ENCODE data around the gene TDP2. TPM values are rescaled to one million over a fixed set of nuclear protein-coding genes. Genes with fewer than 3 reads are reported as not detected.

The TDP2 gene
- total and polyA plus RNA-seq, 12 donors: 20.0 to 30.9 (median 24.3) TPM

GRCh38 chr6:24636681-24637080, 30.0 kb downstream of the TDP2 start:
- TF ChIP-seq, protein P1, sequence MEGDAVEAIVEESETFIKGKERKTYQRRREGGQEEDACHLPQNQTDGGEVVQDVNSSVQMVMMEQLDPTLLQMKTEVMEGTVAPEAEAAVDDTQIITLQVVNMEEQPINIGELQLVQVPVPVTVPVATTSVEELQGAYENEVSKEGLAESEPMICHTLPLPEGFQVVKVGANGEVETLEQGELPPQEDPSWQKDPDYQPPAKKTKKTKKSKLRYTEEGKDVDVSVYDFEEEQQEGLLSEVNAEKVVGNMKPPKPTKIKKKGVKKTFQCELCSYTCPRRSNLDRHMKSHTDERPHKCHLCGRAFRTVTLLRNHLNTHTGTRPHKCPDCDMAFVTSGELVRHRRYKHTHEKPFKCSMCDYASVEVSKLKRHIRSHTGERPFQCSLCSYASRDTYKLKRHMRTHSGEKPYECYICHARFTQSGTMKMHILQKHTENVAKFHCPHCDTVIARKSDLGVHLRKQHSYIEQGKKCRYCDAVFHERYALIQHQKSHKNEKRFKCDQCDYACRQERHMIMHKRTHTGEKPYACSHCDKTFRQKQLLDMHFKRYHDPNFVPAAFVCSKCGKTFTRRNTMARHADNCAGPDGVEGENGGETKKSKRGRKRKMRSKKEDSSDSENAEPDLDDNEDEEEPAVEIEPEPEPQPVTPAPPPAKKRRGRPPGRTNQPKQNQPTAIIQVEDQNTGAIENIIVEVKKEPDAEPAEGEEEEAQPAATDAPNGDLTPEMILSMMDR (IDR thresholded peaks at IDR 0.05): no peak
- intact Hi-C loops (cut with DNase I): no loop called here
- no peak overlapping the region for H3K27ac ChIP-seq
- H3K4me1 ChIP-seq: no peaks in the 10 kb centered on the region
- H3K27me3 ChIP-seq: peaks cover 0 to 21% (median 5%) of the 10 kb centered on the region in 7 donors
- H3K36me3 ChIP-seq: no peaks in the 10 kb centered on the region
- no peak for DNase-seq
- no peak overlapping the region for H3K4me3 ChIP-seq
- no peak for ATAC-seq
- peaks cover 0 to 39% (median 0%) of the 10 kb centered on the region in 11 donors for H3K9me3 ChIP-seq

DNA sequence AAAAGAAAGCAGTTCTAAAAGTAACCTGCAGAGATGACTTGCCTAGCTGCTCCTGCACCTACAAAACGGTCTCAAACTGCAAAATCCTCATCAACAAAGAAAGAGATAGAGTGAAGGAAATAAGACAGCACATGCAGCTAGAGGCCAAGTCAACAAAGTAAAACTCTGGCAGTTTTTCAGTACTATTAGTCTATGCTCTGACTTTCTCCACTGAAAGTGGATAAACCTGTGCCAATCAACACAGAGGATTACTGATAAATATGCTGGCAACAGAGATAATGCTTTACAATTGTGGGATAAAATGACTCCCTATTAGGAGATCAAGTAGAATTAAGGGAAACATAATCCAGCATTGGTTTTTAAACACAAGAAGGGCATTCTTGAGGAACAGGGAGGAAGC, 34.1 kb downstream of the TDP2 start:
- Histone ChIP-seq H3K27me3 (peaks cover 0 to 6% (median 0%) of the 10 kb centered on the region in 7 donors), H3K36me3 (no peaks in the 10 kb centered on the region), H3K27ac (no peak overlapping the region), H3K4me3 (no peak overlapping the region), H3K9me3 (peaks cover 0 to 30% (median 0%) of the 10 kb centered on the region in 11 donors), H3K4me1 (peaks cover 0 to 11% (median 7%) of the 10 kb centered on the region in 9 donors)
- WGBS, 2 donors: 42 to 48% methylated on average over 1 of the region's 1 CpG
- ATAC-seq: no peak
- no peak for DNase-seq
- intact Hi-C loops (cut with DNase I): no loop called here
- TF ChIP-seq, protein P1 (IDR thresholded peaks at IDR 0.05): no peak

GRCh38 chr6:24631671-24632070, 35.0 kb downstream of the TDP2 start:
- intact Hi-C loops (cut with DNase I): no loop called here
- H3K9me3 ChIP-seq: peaks cover 0 to 21% (median 0%) of the 10 kb centered on the region in 11 donors
- H3K4me1 ChIP-seq: peaks cover 0 to 11% (median 7%) of the 10 kb centered on the region in 9 donors
- H3K27ac ChIP-seq: no peak overlapping the region
- TF ChIP-seq, protein P1 (IDR thresholded peaks at IDR 0.05): no peak
- ATAC-seq: peak in 1 of 8 donors; percentile 25
- H3K4me3 ChIP-seq: no peak overlapping the region
- no peak for DNase-seq
- 29 to 46% methylated on average over 5 of the region's 5 CpGs for WGBS, 2 donors
- no peaks in the 10 kb centered on the region for H3K36me3 ChIP-seq
- H3K27me3 ChIP-seq: peaks cover 0 to 6% (median 0%) of the 10 kb centered on the region in 7 donors

DNA sequence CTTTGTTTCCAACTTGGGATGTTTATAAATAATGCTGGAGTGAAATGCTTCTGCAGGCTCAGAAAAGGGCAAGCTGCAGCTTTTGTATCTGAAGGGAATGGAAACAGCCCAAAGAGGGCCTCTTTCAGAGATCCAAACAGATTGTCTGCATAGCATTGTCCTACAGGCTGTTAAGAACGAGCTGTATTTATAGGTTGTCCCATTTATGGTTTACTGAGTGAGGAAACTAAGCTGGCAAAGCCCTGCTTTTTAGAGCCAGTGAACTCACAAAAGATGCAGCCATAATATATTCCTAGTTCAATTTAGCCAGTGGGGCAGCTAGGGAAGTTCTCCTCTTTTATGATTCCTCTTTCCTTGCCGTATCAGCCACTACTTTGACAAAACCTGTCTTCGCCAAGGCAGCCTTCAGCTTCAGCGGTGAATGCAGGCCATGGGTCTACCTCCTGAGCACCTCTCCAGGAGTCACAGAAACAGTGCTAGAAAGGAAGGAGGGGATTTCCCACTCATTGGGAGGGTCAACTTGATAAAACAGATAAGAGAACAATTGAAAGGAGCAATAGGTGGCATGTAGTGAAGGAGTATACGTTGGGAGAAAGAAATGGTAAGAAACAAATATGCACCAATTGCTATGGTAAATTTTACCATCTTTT, 35.7 kb downstream of the TDP2 start:
- ATAC-seq (no peak), DNase-seq (no peak)
- H3K36me3 ChIP-seq: no peaks in the 10 kb centered on the region
- peaks cover 0 to 14% (median 0%) of the 10 kb centered on the region in 11 donors for H3K9me3 ChIP-seq
- H3K4me1 ChIP-seq: peaks cover 0 to 11% (median 7%) of the 10 kb centered on the region in 9 donors
- TF ChIP-seq, protein P1 (IDR thresholded peaks at IDR 0.05): no peak
- 39 to 47% methylated on average over 5 of the region's 5 CpGs for WGBS, 2 donors
- peaks cover 0 to 6% (median 0%) of the 10 kb centered on the region in 7 donors for H3K27me3 ChIP-seq
- no peak overlapping the region for H3K27ac ChIP-seq
- H3K4me3 ChIP-seq: no peak overlapping the region
- intact Hi-C loops (cut with DNase I): no loop called here

All from heart right ventricle (tissue), 16 donors.